Mesenchymal stem cell (in vitro differentiated cells and primary cell): ENCODE data around the gene SAA1.

Experiments
- DNase-seq: peaks from one replicate; pipeline ENCODE4 v3.0.0-alpha.2; 2013
- H2AFZ ChIP-seq: one replicate; pipeline ENCODE4 v1.6.1; 2013; ENCODE audit warnings: low read depth, mild to moderate bottlenecking, control low read depth, inconsistent platforms, low read length, moderate library complexity
- H2AK5ac ChIP-seq: 2 replicates; pipeline ENCODE4 v1.6.1; 2013; ENCODE audit warnings: low read length, moderate library complexity, mild to moderate bottlenecking, inconsistent platforms; ENCODE audit not compliant: severe bottlenecking
- H2BK120ac ChIP-seq: one replicate; pipeline ENCODE4 v1.6.1; 2013; ENCODE audit warnings: low read depth, mild to moderate bottlenecking, inconsistent platforms, low read length, moderate library complexity
- H2BK12ac ChIP-seq, 2 experiments: one replicate each; pipeline ENCODE4 v1.6.1; 2013; ENCODE audit warnings: inconsistent platforms in 2 of 2, low read length in 2 of 2, mild to moderate bottlenecking in 2 of 2, moderate library complexity in 2 of 2, control low read depth in 1 of 2
- H2BK15ac ChIP-seq: one replicate; pipeline ENCODE4 v1.6.1; 2013; ENCODE audit warnings: mild to moderate bottlenecking, low read depth, inconsistent platforms; ENCODE audit not compliant: poor library complexity, severe bottlenecking
- H2BK5ac ChIP-seq: 2 replicates; pipeline ENCODE4 v1.6.1; 2013; ENCODE audit warnings: low read depth, mild to moderate bottlenecking, low read length, control low read depth, inconsistent platforms; ENCODE audit not compliant: poor library complexity, severe bottlenecking
- H3K14ac ChIP-seq, 2 experiments: one replicate each; pipeline ENCODE4 v1.6.1; 2013; ENCODE audit warnings: inconsistent platforms in 2 of 2, low read length in 2 of 2, control low read depth in 1 of 2, mild to moderate bottlenecking in 1 of 2, moderate library complexity in 1 of 2
- H3K18ac ChIP-seq, 2 experiments: one replicate each; pipeline ENCODE4 v1.6.1; 2013; ENCODE audit warnings: inconsistent platforms in 2 of 2, low read length in 2 of 2, control low read depth in 1 of 2, low read depth in 1 of 2, mild to moderate bottlenecking in 1 of 2
- H3K23ac ChIP-seq, 2 experiments: one replicate each; pipeline ENCODE4 v1.6.1; 2013; ENCODE audit warnings: inconsistent platforms in 2 of 2, low read length in 2 of 2, mild to moderate bottlenecking in 2 of 2, moderate library complexity in 2 of 2, control low read depth in 1 of 2
- H3K27ac ChIP-seq: 2 replicates; pipeline ENCODE4 v1.5.1; 2013; ENCODE audit warnings: mild to moderate bottlenecking, moderate library complexity, low read length, control low read depth, inconsistent platforms; ENCODE audit not compliant: poor library complexity, severe bottlenecking
- H3K27me3 ChIP-seq, 2 experiments: 2 replicates each; pipeline versions ENCODE4 v1.6.1 to v1.7.0; 2013; ENCODE audit warnings: low read length in 2 of 2, mild to moderate bottlenecking in 2 of 2, moderate library complexity in 2 of 2, control low read depth in 1 of 2, inconsistent platforms in 1 of 2; ENCODE audit not compliant: control insufficient read depth in 1 of 2, insufficient read depth in 1 of 2
- H3K36me3 ChIP-seq, 2 experiments: 2 replicates each; pipeline versions ENCODE4 v1.6.1 to v1.7.0; 2013; ENCODE audit warnings: low read length in 2 of 2, control low read depth in 1 of 2, inconsistent platforms in 1 of 2, low read depth in 1 of 2, mild to moderate bottlenecking in 1 of 2; ENCODE audit not compliant: insufficient read depth in 2 of 2, control insufficient read depth in 1 of 2
- H3K4ac ChIP-seq, 2 experiments: one replicate each; pipeline ENCODE4 v1.6.1; 2013; ENCODE audit warnings: inconsistent platforms in 2 of 2, low read length in 2 of 2, mild to moderate bottlenecking in 2 of 2, moderate library complexity in 2 of 2, control low read depth in 1 of 2, low read depth in 1 of 2
- H3K4me1 ChIP-seq: 2 replicates; pipeline ENCODE4 v1.6.1; 2013; ENCODE audit warnings: low read depth, low read length, control low read depth; ENCODE audit not compliant: control insufficient read depth, insufficient read depth
- H3K4me2 ChIP-seq: 2 replicates; pipeline ENCODE4 v1.6.1; 2013; ENCODE audit warnings: low read length, mild to moderate bottlenecking, inconsistent platforms; ENCODE audit not compliant: poor library complexity, severe bottlenecking
- H3K4me3 ChIP-seq, 2 experiments: 2 replicates each; pipeline versions ENCODE4 v1.5.1 to v1.7.0; 2013; ENCODE audit warnings: low read length in 2 of 2, mild to moderate bottlenecking in 2 of 2, control low read depth in 1 of 2, low read depth in 1 of 2; ENCODE audit not compliant: insufficient read depth in 1 of 2
- H3K79me1 ChIP-seq: replicated peaks from 2 replicates; pipeline ENCODE4 v1.6.1; 2013; ENCODE audit warnings: mild to moderate bottlenecking, control low read depth, low read length, inconsistent platforms; ENCODE audit not compliant: poor library complexity, severe bottlenecking
- H3K9ac ChIP-seq: 2 replicates; pipeline ENCODE4 v1.7.0; 2013; ENCODE audit warnings: mild to moderate bottlenecking, low read length, moderate library complexity
- H3K9me3 ChIP-seq: 2 replicates; pipeline ENCODE4 v1.7.0; 2013; ENCODE audit warnings: mild to moderate bottlenecking, low read length; ENCODE audit not compliant: control insufficient read depth
- H4K8ac ChIP-seq: one replicate; pipeline ENCODE4 v1.6.1; 2013; ENCODE audit warnings: inconsistent platforms, mild to moderate bottlenecking, low read length, moderate library complexity
- H4K91ac ChIP-seq: one replicate; pipeline ENCODE4 v1.6.1; 2013; ENCODE audit warnings: mild to moderate bottlenecking, low read length, inconsistent platforms
- WGBS: methylation state at CpG from one replicate; pipeline ENCODE4 v1.1.7; 2013; ENCODE audit warnings: mixed read lengths; 5-methylcytosine and 5-hydroxymethylcytosine counted together

SAA1 gene

DNA sequence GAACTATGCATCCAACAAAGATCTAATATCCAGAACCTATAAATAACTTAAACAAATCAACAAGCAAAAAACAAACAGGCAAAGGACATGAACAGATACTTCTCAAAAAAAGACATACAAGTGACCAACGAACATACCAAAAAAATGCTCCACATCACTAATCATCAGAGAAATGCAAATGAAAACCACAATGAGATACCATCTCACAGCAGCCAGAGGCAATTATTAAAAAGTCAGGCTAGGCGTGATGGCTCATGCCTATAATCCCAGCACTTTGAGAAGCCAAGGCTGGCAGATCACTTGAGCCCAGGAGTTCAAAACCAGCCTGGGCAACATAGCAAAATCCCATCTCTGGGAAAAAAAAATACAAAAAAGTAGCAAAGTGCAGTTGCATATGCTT, 40.2 kb upstream of the SAA1 start:
- no peak overlapping the region for H3K18ac ChIP-seq
- H3K23ac ChIP-seq: no peak overlapping the region
- H4K8ac ChIP-seq: no peak overlapping the region
- no peak overlapping the region for H2AK5ac ChIP-seq
- DNase-seq: no peak
- no peak overlapping the region for H3K9ac ChIP-seq
- no peak overlapping the region for H2BK15ac ChIP-seq
- H2AFZ ChIP-seq: no peak overlapping the region
- WGBS: 51% methylated on average over 2 of the region's 2 CpGs
- H2BK120ac ChIP-seq: no peak overlapping the region
- H3K14ac ChIP-seq: no peak overlapping the region
- no peaks in the 10 kb centered on the region for H3K4me1 ChIP-seq
- H3K4me3 ChIP-seq: no peak overlapping the region
- no peak overlapping the region for H3K27ac ChIP-seq
- H3K79me1 ChIP-seq: no peaks in the 10 kb centered on the region
- peaks cover 0 to 14% of the 10 kb centered on the region in 2 experiments for H3K27me3 ChIP-seq
- no peaks in the 10 kb centered on the region for H3K36me3 ChIP-seq
- H3K4me2 ChIP-seq: no peak overlapping the region
- no peak overlapping the region for H4K91ac ChIP-seq
- no peak overlapping the region for H2BK12ac ChIP-seq
- no peak overlapping the region for H2BK5ac ChIP-seq
- H3K4ac ChIP-seq: no peak overlapping the region
- H3K9me3 ChIP-seq: no peaks in the 10 kb centered on the region

DNA sequence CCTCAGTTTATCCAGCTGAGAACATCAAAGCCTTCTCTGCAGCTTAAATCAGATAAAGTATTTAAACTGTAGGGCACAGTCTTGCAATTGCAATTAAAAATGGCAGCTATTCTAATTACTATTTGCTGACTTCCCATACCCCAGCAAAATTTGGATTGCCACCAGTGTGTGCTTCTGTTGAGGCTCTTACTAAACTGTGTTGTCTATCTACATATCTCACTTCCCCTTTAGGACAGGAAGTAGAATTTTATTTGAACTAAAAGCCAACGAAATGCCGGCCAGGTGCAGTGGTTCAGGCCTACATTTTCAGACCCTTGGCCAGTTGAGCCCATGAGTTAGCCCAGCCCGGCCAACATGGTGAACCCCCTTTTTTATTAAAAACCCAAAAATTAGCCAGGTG, 36.6 kb upstream of the SAA1 start:
- Histone ChIP-seq H2BK15ac (no peak overlapping the region), H3K9ac (no peak overlapping the region), H3K27ac (no peak overlapping the region), H2BK12ac (no peak overlapping the region), H3K4ac (no peak overlapping the region), H3K4me3 (no peak overlapping the region), H3K4me2 (no peak overlapping the region), H2BK120ac (no peak overlapping the region), H3K23ac (no peak overlapping the region), H2AK5ac (no peak overlapping the region), H3K9me3 (no peaks in the 10 kb centered on the region), H2AFZ (no peak overlapping the region), H4K8ac (no peak overlapping the region), H3K18ac (no peak overlapping the region), H3K36me3 (no peaks in the 10 kb centered on the region), H3K4me1 (no peaks in the 10 kb centered on the region), H3K14ac (no peak overlapping the region), H3K27me3 (peaks cover 3 to 22% of the 10 kb centered on the region in 2 experiments), H3K79me1 (no peaks in the 10 kb centered on the region), H2BK5ac (no peak overlapping the region), H4K91ac (no peak overlapping the region)
- no peak for DNase-seq
- WGBS: 100% methylated on average over 1 of the region's 3 CpGs

DNA sequence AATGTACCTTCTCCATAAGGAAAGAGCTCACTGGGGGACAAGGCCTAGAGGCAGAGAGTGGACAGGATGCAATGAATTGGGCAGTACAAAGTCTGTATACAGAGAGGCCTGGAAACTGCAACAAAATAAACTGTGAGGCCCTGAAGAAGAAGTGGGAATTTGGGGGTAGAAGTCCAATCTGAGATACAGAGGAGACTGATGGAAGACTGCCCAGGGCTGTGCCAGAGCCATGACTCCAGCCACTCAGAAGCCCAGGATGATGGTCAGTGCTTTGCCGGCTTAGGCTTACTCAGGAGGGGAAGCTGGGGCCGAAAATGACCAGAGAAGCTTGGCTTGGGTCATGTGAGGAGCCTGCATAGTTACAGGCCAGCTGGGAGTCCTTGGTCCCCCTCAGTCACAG, 35.2 kb upstream of the SAA1 start:
- Histone ChIP-seq H2BK5ac (no peak overlapping the region), H4K8ac (no peak overlapping the region), H3K79me1 (no peaks in the 10 kb centered on the region), H2AFZ (no peak overlapping the region), H3K36me3 (no peaks in the 10 kb centered on the region), H4K91ac (no peak overlapping the region), H3K4me2 (no peak overlapping the region), H3K18ac (no peak overlapping the region), H3K4me1 (no peaks in the 10 kb centered on the region), H3K27ac (no peak overlapping the region), H2BK12ac (no peak overlapping the region), H3K9me3 (no peaks in the 10 kb centered on the region), H2BK120ac (no peak overlapping the region), H3K4ac (no peak overlapping the region), H3K9ac (no peak overlapping the region), H2AK5ac (no peak overlapping the region), H3K23ac (no peak overlapping the region), H3K4me3 (no peak overlapping the region), H3K27me3 (peaks cover 8 to 22% of the 10 kb centered on the region in 2 experiments), H3K14ac (no peak overlapping the region), H2BK15ac (no peak overlapping the region)
- no peak for DNase-seq
- 81% methylated on average over 2 of the region's 2 CpGs for WGBS

DNA sequence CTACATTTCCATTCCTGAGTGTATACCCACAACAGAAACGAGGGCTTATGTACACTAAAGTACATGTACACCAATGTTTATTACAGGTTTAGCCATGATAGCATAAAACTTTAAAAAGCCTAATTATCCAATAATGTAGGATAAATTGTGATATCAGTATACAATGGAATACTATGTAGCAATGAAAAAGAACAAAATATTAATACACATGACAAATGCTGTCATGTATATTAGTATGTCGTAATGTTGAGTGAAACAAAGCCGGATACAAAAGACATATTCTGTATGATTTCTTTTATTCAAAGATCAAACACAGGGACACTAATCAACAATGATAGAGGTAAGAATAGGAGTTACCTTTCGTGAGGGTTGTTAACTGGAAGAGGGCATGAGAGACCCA, 32.2 kb upstream of the SAA1 start:
- Histone ChIP-seq H2AFZ (no peak overlapping the region), H2BK120ac (no peak overlapping the region), H3K27ac (no peak overlapping the region), H3K79me1 (no peaks in the 10 kb centered on the region), H3K9ac (no peak overlapping the region), H3K4me2 (no peak overlapping the region), H2BK12ac (no peak overlapping the region), H3K4ac (no peak overlapping the region), H3K9me3 (no peaks in the 10 kb centered on the region), H3K14ac (no peak overlapping the region), H4K91ac (no peak overlapping the region), H3K18ac (no peak overlapping the region), H4K8ac (no peak overlapping the region), H3K23ac (no peak overlapping the region), H2BK5ac (no peak overlapping the region), H2BK15ac (no peak overlapping the region), H3K27me3 (peaks cover 15 to 25% of the 10 kb centered on the region in 2 experiments), H3K4me3 (no peak overlapping the region), H3K36me3 (no peaks in the 10 kb centered on the region), H2AK5ac (no peak overlapping the region), H3K4me1 (no peaks in the 10 kb centered on the region)
- no peak for DNase-seq
- 91% methylated on average over 2 of the region's 4 CpGs for WGBS
